Astrocyte (in vitro differentiated cells and primary cell): ENCODE measurements around the gene CCDC136. TPM values are rescaled to one million over a fixed set of nuclear protein-coding genes. Genes with fewer than 3 reads are reported as not detected.

Experiments
- DNase-seq: peaks from one replicate; pipeline ENCODE4 v3.0.0-alpha.2; 2010; ENCODE audit warnings: low read depth
- FAIRE-seq: peaks from 2 replicates; lab custom pipeline; 2011; peaks lifted over from hg19 to GRCh38; lab: Jason Lieb, UNC
- H2AFZ ChIP-seq: 2 replicates; pipeline ENCODE4 v1.6.0; 2012; ENCODE audit warnings: low read depth, low read length, inconsistent platforms
- H3K27ac ChIP-seq: 2 replicates; pipeline ENCODE4 v1.5.1; 2011; ENCODE audit warnings: low read depth, low read length, inconsistent platforms
- H3K27me3 ChIP-seq: 2 replicates; pipeline ENCODE4 v1.6.0; 2011; ENCODE audit warnings: low read length, inconsistent platforms; ENCODE audit not compliant: insufficient read depth
- H3K36me3 ChIP-seq: 2 replicates; pipeline ENCODE4 v1.5.1; 2011; ENCODE audit warnings: low read length, inconsistent platforms; ENCODE audit not compliant: insufficient read depth
- H3K4me1 ChIP-seq: 2 replicates; pipeline ENCODE4 v1.5.1; 2011; ENCODE audit warnings: low read length, inconsistent platforms; ENCODE audit not compliant: insufficient read depth
- H3K4me2 ChIP-seq: 2 replicates; pipeline ENCODE4 v1.6.0; 2012; ENCODE audit warnings: low read length, inconsistent platforms
- H3K4me3 ChIP-seq: 2 replicates; pipeline ENCODE4 v1.5.1; 2011; ENCODE audit warnings: low read depth, mild to moderate bottlenecking, low read length, inconsistent platforms; ENCODE audit not compliant: insufficient read depth
- H3K79me2 ChIP-seq: 2 replicates; pipeline ENCODE4 v1.6.0; 2012; ENCODE audit warnings: mild to moderate bottlenecking, low read length, inconsistent platforms; ENCODE audit not compliant: insufficient read depth
- H3K9ac ChIP-seq: 2 replicates; pipeline ENCODE4 v1.6.0; 2012; ENCODE audit warnings: mild to moderate bottlenecking, low read length, inconsistent platforms
- H3K9me3 ChIP-seq: 2 replicates; pipeline ENCODE4 v1.5.1; 2012; ENCODE audit warnings: low read depth, mild to moderate bottlenecking, low read length, inconsistent platforms; ENCODE audit not compliant: insufficient read depth
- H4K20me1 ChIP-seq: 2 replicates; pipeline ENCODE4 v1.6.0; 2012; ENCODE audit warnings: low read length, inconsistent platforms; ENCODE audit not compliant: insufficient read depth
- H3K27ac Mint-ChIP-seq: one replicate; pipeline ENCODE4 v1.8.0; 2021; ENCODE audit warnings: mild to moderate bottlenecking, mixed read lengths; ENCODE audit not compliant: unreplicated experiment
- H3K27me3 Mint-ChIP-seq: one replicate; pipeline ENCODE4 v1.8.0; 2021; ENCODE audit warnings: low read depth, mixed read lengths; ENCODE audit not compliant: unreplicated experiment
- H3K36me3 Mint-ChIP-seq: one replicate; pipeline ENCODE4 v1.8.0; 2021; ENCODE audit warnings: low read depth, mixed read lengths; ENCODE audit not compliant: unreplicated experiment
- H3K4me1 Mint-ChIP-seq: one replicate; pipeline ENCODE4 v1.8.0; 2021; ENCODE audit warnings: low read depth, mixed read lengths; ENCODE audit not compliant: unreplicated experiment
- H3K4me3 Mint-ChIP-seq: one replicate; pipeline ENCODE4 v1.8.0; 2021; ENCODE audit warnings: mild to moderate bottlenecking, moderate library complexity, mixed read lengths; ENCODE audit not compliant: unreplicated experiment
- H3K9me3 Mint-ChIP-seq: one replicate; pipeline ENCODE4 v1.8.0; 2021; ENCODE audit warnings: mild to moderate bottlenecking, mixed read lengths; ENCODE audit not compliant: unreplicated experiment
- EZH2 ChIP-seq: IDR thresholded peaks from 2 replicates; pipeline ENCODE4 v1.6.1; 2012; ENCODE audit warnings: mild to moderate bottlenecking, low read length, inconsistent platforms; ENCODE audit not compliant: insufficient read depth
- total RNA-seq: library from RNA; stranded (reverse); gene quantifications from 2 replicates; pipeline ENCODE4 v1.2.1, GENCODE V29; 2021
- TF ChIP-seq, protein P1 (sequence below): IDR thresholded peaks from 2 replicates; pipeline ENCODE4 v1.5.1; 2011; ENCODE audit warnings: low read depth, mild to moderate bottlenecking, inconsistent platforms, low read length, moderate library complexity; ENCODE audit not compliant: insufficient read depth

CCDC136 gene
- total RNA-seq, 1 donor from 2014 or later: 14.9 TPM

DNA sequence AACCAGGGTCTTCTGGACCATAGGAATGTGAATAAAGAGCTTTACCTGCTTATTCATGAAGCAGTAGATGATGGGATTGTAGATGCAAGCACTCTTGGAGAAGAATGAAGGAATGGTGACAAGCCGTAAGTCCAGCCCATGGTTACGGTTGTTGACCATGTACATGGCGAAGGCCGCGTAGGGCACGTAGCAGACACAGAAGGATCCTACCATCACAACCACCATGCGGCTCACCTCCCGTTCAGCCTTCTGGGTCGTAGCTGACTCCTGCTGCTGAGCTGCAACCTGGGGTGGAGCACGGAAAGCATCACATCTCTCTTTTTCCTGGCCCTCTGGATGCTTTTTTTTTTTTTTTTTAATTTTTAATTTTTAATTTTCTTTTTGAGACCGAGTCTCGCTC lies 18.2 kb upstream of the CCDC136 start:
- TF ChIP-seq, protein P1, sequence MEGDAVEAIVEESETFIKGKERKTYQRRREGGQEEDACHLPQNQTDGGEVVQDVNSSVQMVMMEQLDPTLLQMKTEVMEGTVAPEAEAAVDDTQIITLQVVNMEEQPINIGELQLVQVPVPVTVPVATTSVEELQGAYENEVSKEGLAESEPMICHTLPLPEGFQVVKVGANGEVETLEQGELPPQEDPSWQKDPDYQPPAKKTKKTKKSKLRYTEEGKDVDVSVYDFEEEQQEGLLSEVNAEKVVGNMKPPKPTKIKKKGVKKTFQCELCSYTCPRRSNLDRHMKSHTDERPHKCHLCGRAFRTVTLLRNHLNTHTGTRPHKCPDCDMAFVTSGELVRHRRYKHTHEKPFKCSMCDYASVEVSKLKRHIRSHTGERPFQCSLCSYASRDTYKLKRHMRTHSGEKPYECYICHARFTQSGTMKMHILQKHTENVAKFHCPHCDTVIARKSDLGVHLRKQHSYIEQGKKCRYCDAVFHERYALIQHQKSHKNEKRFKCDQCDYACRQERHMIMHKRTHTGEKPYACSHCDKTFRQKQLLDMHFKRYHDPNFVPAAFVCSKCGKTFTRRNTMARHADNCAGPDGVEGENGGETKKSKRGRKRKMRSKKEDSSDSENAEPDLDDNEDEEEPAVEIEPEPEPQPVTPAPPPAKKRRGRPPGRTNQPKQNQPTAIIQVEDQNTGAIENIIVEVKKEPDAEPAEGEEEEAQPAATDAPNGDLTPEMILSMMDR: no peak
- no peak for TF ChIP-seq EZH2
- H3K36me3 Mint-ChIP-seq: peaks cover 48% of the 10 kb centered on the region
- H3K9me3 Mint-ChIP-seq: peaks cover 13% of the 10 kb centered on the region
- no peak overlapping the region for H3K4me3 ChIP-seq
- FAIRE-seq: no peak
- H3K9ac ChIP-seq: no peak overlapping the region
- no peak overlapping the region for H2AFZ ChIP-seq
- H3K27me3 ChIP-seq: no peaks in the 10 kb centered on the region
- peaks cover 56% of the 10 kb centered on the region for H4K20me1 ChIP-seq
- H3K4me2 ChIP-seq: no peak overlapping the region
- H3K79me2 ChIP-seq: peaks cover 14% of the 10 kb centered on the region
- peaks cover 58% of the 10 kb centered on the region for H3K36me3 ChIP-seq
- H3K9me3 ChIP-seq: no peaks in the 10 kb centered on the region
- no peak overlapping the region for H3K27ac ChIP-seq
- H3K4me1 ChIP-seq: no peaks in the 10 kb centered on the region
- no peak overlapping the region for H3K27ac Mint-ChIP-seq
- no peaks in the 10 kb centered on the region for H3K4me1 Mint-ChIP-seq
- no peak for DNase-seq
- H3K4me3 Mint-ChIP-seq: no peak overlapping the region
- no peaks in the 10 kb centered on the region for H3K27me3 Mint-ChIP-seq

DNA sequence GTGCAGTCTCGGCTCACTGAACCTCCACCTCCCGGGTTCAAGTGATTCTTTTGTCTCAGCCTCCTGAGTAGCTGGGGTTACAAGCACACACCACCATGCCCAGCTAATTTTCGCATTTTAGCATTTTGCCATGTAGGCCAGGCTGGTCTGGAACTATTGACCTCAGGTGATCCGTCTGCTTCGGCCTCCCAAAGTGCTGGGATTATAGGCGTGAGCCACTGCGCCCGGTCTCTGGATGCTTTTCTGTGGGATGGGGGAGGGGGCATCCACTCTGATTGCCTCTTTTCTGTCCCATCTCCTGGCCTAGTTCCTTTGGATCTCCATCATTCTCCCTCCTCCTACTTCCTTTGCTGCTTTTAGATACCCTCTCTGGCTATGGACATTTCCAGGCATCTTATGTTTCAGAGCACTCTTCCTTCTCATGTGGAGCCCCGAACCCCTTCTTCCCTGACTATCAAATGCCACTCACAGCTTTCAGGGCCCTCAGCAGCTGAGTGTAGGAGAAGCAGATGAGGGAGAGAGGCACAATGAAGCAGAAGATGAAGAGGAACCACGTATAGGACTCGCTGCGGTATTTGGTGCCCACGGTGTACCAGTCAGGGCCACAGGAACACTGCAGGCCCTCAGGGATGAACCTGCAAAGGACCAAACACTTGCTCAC lies 17.6 kb upstream of the CCDC136 start:
- no peak overlapping the region for H3K9ac ChIP-seq
- no peak overlapping the region for H3K4me3 Mint-ChIP-seq
- H3K9me3 ChIP-seq: no peaks in the 10 kb centered on the region
- H3K4me1 ChIP-seq: no peaks in the 10 kb centered on the region
- peaks cover 9% of the 10 kb centered on the region for H3K79me2 ChIP-seq
- peaks cover 53% of the 10 kb centered on the region for H3K36me3 ChIP-seq
- H3K4me1 Mint-ChIP-seq: no peaks in the 10 kb centered on the region
- no peaks in the 10 kb centered on the region for H3K27me3 Mint-ChIP-seq
- H4K20me1 ChIP-seq: peaks cover 54% of the 10 kb centered on the region
- FAIRE-seq: no peak
- no peak overlapping the region for H3K27ac ChIP-seq
- H2AFZ ChIP-seq: no peak overlapping the region
- no peak for DNase-seq
- no peak overlapping the region for H3K27ac Mint-ChIP-seq
- no peaks in the 10 kb centered on the region for H3K27me3 ChIP-seq
- no peak overlapping the region for H3K4me3 ChIP-seq
- H3K36me3 Mint-ChIP-seq: peaks cover 43% of the 10 kb centered on the region
- H3K4me2 ChIP-seq: no peak overlapping the region
- peaks cover 13% of the 10 kb centered on the region for H3K9me3 Mint-ChIP-seq
- TF ChIP-seq, protein P1: no peak
- no peak for TF ChIP-seq EZH2

- Histone ChIP-seq H3K9me3 (no peaks in the 10 kb centered on the region), H3K9ac (no peak overlapping the region), H3K36me3 (peaks cover 46% of the 10 kb centered on the region), H3K4me3 (no peak overlapping the region), H3K4me1 (no peaks in the 10 kb centered on the region), H3K79me2 (peaks cover 6% of the 10 kb centered on the region), H3K4me2 (no peak overlapping the region), H2AFZ (no peak overlapping the region), H4K20me1 (peaks cover 47% of the 10 kb centered on the region), H3K27ac (no peak overlapping the region), H3K27me3 (no peaks in the 10 kb centered on the region)
- TF ChIP-seq, protein P1: no peak
- TF ChIP-seq EZH2: no peak
- DNase-seq (no peak), FAIRE-seq (no peak)
- Mint-ChIP-seq H3K36me3 (peaks cover 40% of the 10 kb centered on the region), H3K27me3 (no peaks in the 10 kb centered on the region), H3K9me3 (peaks cover 14% of the 10 kb centered on the region), H3K4me3 (no peak overlapping the region), H3K4me1 (no peaks in the 10 kb centered on the region), H3K27ac (no peak overlapping the region)
Measured at GRCh38 chr7:128774921-128775320, 16.8 kb upstream of the CCDC136 start.
